ENCODE results near the gene PRKG1. TPM values are rescaled to one million over a fixed set of nuclear protein-coding genes. Genes with fewer than 3 reads are reported as not detected.

The PRKG1 gene
- total and polyA plus RNA-seq, 2 donors from 2014 or later: 3.6 to 14.8 TPM

DNA sequence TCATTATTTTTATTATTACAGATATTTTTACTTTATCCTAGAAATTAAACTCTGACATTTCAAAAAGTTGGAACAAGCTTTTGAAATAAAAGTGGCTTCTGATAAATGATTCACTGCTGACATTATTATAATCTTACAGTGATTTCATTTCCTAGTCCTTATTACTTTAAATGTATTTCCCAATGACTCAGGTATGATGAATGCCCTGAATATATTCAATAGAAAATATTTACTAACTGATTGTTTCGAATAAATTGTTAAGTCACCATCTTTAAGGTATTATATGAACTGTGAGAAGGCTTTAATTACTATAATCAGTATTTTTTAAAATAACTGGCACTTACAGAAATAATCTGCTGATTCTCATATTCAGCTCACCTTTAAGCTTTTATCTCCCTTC is 1261.4 kb downstream of the PRKG1 start:
- intact Hi-C loops (cut with DNase I): no loop called here
- H3K4me3 ChIP-seq (ENCODE audit: low read length in 3 of 3): no peak overlapping the region
- H3K9me3 ChIP-seq (ENCODE audit: control insufficient read depth in 2 of 3, insufficient read depth in 1 of 3, low read length in 3 of 3): no peaks in the 10 kb centered on the region
- H3K27me3 ChIP-seq (ENCODE audit: control insufficient read depth, insufficient read depth, low read length): no peaks in the 10 kb centered on the region
- no peak for DNase-seq
- no peak overlapping the region for H3K27ac ChIP-seq (ENCODE audit: low read depth in 2 of 2, low read length in 2 of 2)
- no peak for FAIRE-seq
- TF ChIP-seq CTCF (IDR thresholded peaks at IDR 0.05; ENCODE audit: borderline replicate concordance, extremely low read depth, insufficient read depth): no peak
- no peaks in the 10 kb centered on the region for H3K4me1 ChIP-seq (ENCODE audit: control insufficient read depth in 2 of 3, insufficient read depth in 2 of 3, low read depth in 1 of 3, low read length in 3 of 3)
- H3K36me3 ChIP-seq (ENCODE audit: control insufficient read depth in 2 of 3, insufficient read depth in 3 of 3, low read length in 3 of 3): no peaks in the 10 kb centered on the region
- H3K9ac ChIP-seq (ENCODE audit: low read length in 3 of 3): no peak overlapping the region

- no peak overlapping the region for H3K4me3 ChIP-seq (ENCODE audit: low read length in 3 of 3)
- no peak for DNase-seq
- no peaks in the 10 kb centered on the region for H3K27me3 ChIP-seq (ENCODE audit: control insufficient read depth, insufficient read depth, low read length)
- no peaks in the 10 kb centered on the region for H3K36me3 ChIP-seq (ENCODE audit: control insufficient read depth in 2 of 3, insufficient read depth in 3 of 3, low read length in 3 of 3)
- H3K4me1 ChIP-seq (ENCODE audit: control insufficient read depth in 2 of 3, insufficient read depth in 2 of 3, low read depth in 1 of 3, low read length in 3 of 3): no peaks in the 10 kb centered on the region
- TF ChIP-seq CTCF (IDR thresholded peaks at IDR 0.05; ENCODE audit: borderline replicate concordance, extremely low read depth, insufficient read depth): no peak
- H3K9ac ChIP-seq (ENCODE audit: low read length in 3 of 3): no peak overlapping the region
- no peaks in the 10 kb centered on the region for H3K9me3 ChIP-seq (ENCODE audit: control insufficient read depth in 2 of 3, insufficient read depth in 1 of 3, low read length in 3 of 3)
- intact Hi-C loops (cut with DNase I): no loop called here
- FAIRE-seq: no peak
- no peak overlapping the region for H3K27ac ChIP-seq (ENCODE audit: low read depth in 2 of 2, low read length in 2 of 2)
These were observed 1262.9 kb downstream of the PRKG1 start for GRCh38 chr10:52337225-52337624.

- no peaks in the 10 kb centered on the region for H3K36me3 ChIP-seq (ENCODE audit: control insufficient read depth in 2 of 3, insufficient read depth in 3 of 3, low read length in 3 of 3)
- TF ChIP-seq CTCF (IDR thresholded peaks at IDR 0.05; ENCODE audit: borderline replicate concordance, extremely low read depth, insufficient read depth): no peak
- intact Hi-C loops (cut with DNase I): no loop called here
- H3K4me1 ChIP-seq (ENCODE audit: control insufficient read depth in 2 of 3, insufficient read depth in 2 of 3, low read depth in 1 of 3, low read length in 3 of 3): no peaks in the 10 kb centered on the region
- H3K4me3 ChIP-seq (ENCODE audit: low read length in 3 of 3): no peak overlapping the region
- no peak for FAIRE-seq
- no peak for DNase-seq
- no peaks in the 10 kb centered on the region for H3K9me3 ChIP-seq (ENCODE audit: control insufficient read depth in 2 of 3, insufficient read depth in 1 of 3, low read length in 3 of 3)
- no peaks in the 10 kb centered on the region for H3K27me3 ChIP-seq (ENCODE audit: control insufficient read depth, insufficient read depth, low read length)
- no peak overlapping the region for H3K9ac ChIP-seq (ENCODE audit: low read length in 3 of 3)
- H3K27ac ChIP-seq (ENCODE audit: low read depth in 2 of 2, low read length in 2 of 2): no peak overlapping the region
These were observed 1269.2 kb downstream of the PRKG1 start for GRCh38 chr10:52343439-52343838.
